Measurements from ENCODE around the gene EYA2.

Gene EYA2

GRCh38 chr20:47099825-47100441 lies 205.3 kb downstream of the EYA2 start:
- DNase-seq (ENCODE audit: low read depth in 2 of 2, low spot score in 1 of 2) = no peak

DNA sequence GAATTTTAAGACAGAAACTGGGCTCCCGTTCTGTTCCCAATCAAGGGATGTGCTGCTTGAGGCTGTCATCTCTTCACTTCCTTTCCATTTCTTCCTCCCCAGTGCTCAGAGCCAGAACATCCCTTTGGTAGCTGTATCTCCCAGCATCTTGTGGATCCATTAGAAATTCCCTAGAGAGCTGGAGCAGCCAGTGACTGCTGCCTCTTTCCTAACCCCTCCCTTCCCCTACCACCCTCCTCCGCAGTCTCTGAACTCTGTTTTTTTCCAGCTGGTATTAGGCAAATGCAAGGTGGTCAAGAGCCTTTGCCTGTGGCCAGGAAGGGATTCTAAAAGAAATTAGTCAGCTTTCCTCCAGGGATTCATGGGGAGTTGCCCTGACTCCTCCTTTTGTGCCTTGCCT lies 208.0 kb downstream of the EYA2 start:
- no peak for DNase-seq (ENCODE audit: low read depth in 2 of 2, low spot score in 1 of 2)

GRCh38 chr20:47106786-47107185 lies 212.1 kb downstream of the EYA2 start:
- no peak for DNase-seq (ENCODE audit: low read depth in 2 of 2, low spot score in 1 of 2)

DNA sequence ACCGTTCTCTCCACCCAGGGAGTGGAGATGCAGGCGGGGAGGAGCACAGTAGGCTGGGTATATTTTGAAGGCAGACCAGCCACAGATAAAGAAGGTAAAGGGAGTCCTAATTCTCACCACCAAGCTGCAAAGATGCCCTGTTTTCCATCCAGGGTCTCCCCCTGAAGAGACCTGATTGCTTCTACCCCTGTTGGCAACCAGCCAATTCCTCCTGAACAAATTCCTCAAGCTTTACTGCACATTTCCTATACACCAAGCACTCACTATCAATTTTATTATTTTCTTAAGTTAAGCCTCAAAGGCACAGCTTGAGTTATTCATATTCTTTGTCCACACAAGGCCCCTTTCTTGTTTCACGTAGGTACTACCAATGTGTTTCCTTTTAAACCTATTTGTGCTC lies 214.4 kb downstream of the EYA2 start:
- DNase-seq (ENCODE audit: low read depth in 2 of 2, low spot score in 1 of 2) = no peak

- no peak for DNase-seq (ENCODE audit: low read depth in 2 of 2, low spot score in 1 of 2)
Measured at GRCh38 chr20:47110819-47111218, 216.2 kb downstream of the EYA2 start.

DNA sequence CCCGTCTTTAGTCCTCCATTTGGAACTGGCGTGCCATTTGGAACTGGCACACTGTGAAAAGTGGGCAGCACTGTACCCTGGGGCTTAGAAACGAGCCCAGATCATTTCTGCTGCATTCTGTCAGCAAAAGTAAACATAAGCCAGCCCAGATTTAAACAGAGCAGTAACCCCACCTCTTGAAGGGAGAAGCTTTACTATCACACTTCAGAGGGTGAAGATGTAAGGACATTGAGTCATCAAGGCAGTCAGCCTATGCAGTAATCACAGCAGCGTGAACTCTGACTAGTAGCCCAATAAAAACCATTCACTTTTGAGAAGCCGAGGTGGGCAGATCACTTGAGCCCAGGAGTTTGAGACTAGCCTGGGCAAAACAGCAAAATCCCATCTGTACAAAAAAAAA lies 216.9 kb downstream of the EYA2 start:
- DNase-seq (ENCODE audit: low read depth in 2 of 2, low spot score in 1 of 2) = no peak

DNA sequence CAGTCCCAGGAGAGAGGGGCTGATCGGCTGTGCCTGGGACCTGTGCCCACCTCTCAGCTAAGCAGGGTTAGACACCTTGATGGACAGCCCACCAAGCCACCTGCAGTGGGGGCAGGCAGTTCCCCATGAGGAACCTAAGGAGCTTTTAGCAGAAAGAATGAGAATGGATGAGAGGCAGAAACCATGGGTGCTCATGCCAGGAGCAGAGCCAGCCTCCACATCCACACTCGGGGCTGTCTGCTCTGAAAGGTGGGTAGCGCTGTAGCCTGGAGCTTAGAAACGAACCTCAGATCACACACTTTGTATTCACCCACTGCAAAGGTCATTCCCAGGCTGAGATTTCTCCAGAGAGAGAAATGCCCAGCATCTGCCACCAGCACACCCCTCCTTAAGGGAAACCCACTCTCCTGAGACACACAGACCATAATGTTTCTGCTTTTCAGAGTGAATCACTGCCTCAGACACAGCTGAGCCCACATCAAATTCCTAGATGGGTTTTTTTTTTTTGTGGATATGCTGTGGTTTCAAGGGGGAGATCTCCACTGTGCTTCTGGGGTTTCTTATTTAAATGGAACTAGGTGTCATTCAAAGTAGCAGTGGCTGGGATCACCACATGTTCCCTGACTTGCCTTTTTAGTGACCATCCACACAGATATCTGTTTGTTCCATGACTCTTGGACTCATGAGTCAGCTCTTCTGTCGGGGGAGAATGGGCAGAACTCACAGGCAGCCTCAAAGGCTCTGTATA lies 218.9 kb downstream of the EYA2 start:
- no peak for DNase-seq (ENCODE audit: low read depth in 2 of 2, low spot score in 1 of 2)

DNA sequence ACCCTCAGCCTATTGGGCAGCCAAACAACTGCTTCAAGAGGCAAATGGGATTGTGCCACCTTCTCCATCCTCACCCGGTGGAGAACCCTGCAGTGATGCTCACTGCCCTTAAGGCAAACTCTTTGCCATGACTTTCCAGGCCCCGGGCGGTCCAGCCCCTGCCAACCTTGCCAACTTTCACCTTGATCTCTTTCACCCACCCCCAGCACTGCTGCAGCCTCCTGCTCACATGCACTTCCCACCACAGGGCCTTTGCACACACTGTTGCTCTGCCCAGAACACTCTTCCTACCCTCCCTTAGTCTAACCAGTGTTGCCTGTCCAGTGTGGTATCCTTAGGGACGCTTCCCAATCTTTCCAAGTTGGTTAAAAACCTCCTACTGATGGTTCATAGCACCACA lies 221.1 kb downstream of the EYA2 start:
- no peak for DNase-seq (ENCODE audit: low read depth in 2 of 2, low spot score in 1 of 2)

GRCh38 chr20:47117371-47117770 lies 222.7 kb downstream of the EYA2 start:
- no peak for DNase-seq (ENCODE audit: low read depth in 2 of 2, low spot score in 1 of 2)

GRCh38 chr20:47117773-47118172 lies 223.1 kb downstream of the EYA2 start:
- DNase-seq (ENCODE audit: low read depth in 2 of 2, low spot score in 1 of 2) = no peak

DNA sequence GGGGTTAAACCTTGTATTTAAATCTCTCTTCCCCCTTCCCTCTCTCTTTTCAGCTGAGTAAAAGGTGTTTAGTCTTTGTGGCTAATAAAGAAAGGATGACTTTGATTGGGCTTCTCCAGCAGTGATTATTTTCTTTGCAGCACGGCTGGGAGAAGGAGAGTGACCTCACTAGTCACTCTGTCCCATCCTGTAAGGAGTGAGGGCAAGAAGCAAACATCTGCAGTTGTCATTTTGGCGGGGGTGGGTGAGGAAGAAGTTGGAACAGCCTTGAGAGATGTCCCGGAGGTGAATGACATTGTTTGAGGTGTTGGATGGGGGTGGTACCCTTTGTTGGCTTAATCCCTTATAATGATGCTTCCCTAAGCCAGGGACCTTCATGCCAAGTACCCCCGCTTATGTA lies 223.6 kb downstream of the EYA2 start:
- DNase-seq (ENCODE audit: low read depth in 2 of 2, low spot score in 1 of 2) = no peak

- DNase-seq (ENCODE audit: low read depth in 2 of 2, low spot score in 1 of 2) = no peak
Measured at GRCh38 chr20:47118641-47119040, 224.0 kb downstream of the EYA2 start.

GRCh38 chr20:47120346-47120936 lies 225.8 kb downstream of the EYA2 start:
- no peak for DNase-seq (ENCODE audit: low read depth in 2 of 2, low spot score in 1 of 2)

GRCh38 chr20:47122560-47122959 lies 227.9 kb downstream of the EYA2 start:
- DNase-seq (ENCODE audit: low read depth in 2 of 2, low spot score in 1 of 2) = no peak

- DNase-seq (ENCODE audit: low read depth in 2 of 2, low spot score in 1 of 2) = no peak
Measured at GRCh38 chr20:47124181-47124717, 229.6 kb downstream of the EYA2 start.

- DNase-seq (ENCODE audit: low read depth in 2 of 2, low spot score in 1 of 2) = no peak
Measured at GRCh38 chr20:47125508-47125757, 230.8 kb downstream of the EYA2 start.

DNA sequence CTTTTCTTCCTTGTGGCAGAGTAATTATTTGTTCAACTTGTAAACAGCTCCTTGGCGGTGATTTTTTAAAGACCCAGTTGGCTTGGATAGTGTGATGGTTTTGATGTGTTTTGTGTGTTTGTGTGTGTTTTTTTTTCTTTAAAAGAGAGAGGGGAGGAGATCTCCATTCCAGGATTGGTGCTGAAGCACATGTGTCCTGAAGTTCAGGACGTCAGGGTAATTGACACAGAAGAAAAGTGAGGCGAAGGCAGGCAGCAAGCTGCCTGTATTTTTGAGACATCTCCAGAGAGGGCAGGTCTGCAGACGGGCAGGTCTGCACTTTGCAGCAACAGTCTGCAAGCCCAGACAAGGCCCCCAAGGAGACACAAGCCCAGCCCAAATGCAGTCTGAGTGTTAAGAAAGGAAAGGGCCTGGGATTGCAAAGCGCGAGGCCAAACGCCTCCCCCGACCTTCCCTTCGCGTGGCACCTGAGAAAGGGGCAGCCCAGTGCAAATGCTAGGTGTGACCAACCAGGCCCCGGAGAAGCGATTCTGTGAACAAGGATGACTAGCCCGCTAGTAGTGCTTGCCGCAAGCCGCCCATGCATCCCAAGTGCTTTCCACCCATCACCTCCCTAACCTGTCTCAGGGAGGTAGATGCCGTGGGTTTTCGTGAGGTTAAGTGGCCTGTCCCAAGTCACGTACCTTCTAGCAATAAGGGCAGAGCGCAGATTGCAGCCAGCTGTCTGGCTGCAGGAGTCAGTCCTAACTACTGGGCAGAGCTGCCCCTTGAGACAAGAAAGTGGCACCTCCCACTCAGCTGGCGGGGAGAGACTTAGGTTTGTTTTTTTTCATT lies 231.3 kb downstream of the EYA2 start:
- no peak for DNase-seq (ENCODE audit: low read depth in 2 of 2, low spot score in 1 of 2)

DNA sequence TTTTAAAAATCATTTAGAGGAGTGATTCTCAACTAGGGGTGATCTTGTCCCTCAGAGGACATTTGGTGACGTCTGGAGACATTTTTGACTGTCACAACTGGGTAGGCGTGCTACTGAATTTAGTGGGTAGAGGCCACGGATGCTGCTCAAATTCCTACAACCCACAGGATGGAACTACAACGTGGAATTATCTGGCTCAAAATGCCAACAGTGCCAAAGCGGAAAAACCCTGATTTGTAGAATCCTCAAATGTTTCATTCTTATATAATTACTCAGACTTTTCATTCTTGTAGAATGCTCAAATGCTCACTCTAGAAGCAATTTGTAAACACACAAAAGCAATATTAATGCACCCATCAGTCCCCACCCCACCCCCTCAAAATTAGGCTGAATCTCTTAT lies 232.1 kb downstream of the EYA2 start:
- no peak for DNase-seq (ENCODE audit: low read depth in 2 of 2, low spot score in 1 of 2)

DNA sequence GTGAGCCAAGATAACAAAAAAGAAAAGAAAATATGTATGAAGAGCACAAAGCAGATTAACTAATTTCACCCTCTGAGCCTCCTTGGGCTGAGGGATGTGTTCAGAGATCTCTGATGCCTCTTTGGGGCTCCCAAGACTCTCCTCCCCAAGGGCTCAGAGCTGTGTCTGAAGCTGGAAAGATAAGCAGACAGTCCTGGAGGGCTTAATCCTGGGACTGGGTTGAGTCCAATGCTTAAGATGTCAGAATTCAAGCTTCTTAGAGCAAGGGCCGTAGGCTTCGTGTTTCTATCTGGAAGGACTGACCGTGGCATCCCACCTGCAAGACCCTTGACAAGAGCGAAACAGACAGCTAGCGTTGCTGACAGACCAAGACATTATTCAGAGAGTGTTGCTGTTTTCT lies 232.9 kb downstream of the EYA2 start:
- no peak for DNase-seq (ENCODE audit: low read depth in 2 of 2, low spot score in 1 of 2)

GRCh38 chr20:47127999-47128398 lies 233.4 kb downstream of the EYA2 start:
- DNase-seq (ENCODE audit: low read depth in 2 of 2, low spot score in 1 of 2) = no peak

GRCh38 chr20:47129306-47129705 lies 234.7 kb downstream of the EYA2 start:
- no peak for DNase-seq (ENCODE audit: low read depth in 2 of 2, low spot score in 1 of 2)

Data from stimulated activated CD8-positive, alpha-beta memory T cell treated with anti-CD3 and anti-CD28 coated beads, Interleukin-4, amount 100 ng/mL, for 1 hour (primary cell).